Heart left ventricle (tissue), 13 donors: ENCODE measurements around the gene HTR1B.

Experiments
- CTCF ChIP-seq, 12 donors: fragments of 200-600 bp; sonication (generic) in 4 of 12; IDR thresholded peaks; one replicate each; pipeline versions ENCODE4 v1.5.0 to v1.8.0; 2018 to 2022; ENCODE audit warnings: antibody characterized with exemption in 12 of 12, mild to moderate bottlenecking in 5 of 12
- POLR2A ChIP-seq, 2 donors: fragments of 450-650 bp; IDR thresholded peaks; one replicate each; pipeline ENCODE4 v1.6.1; 2017; ENCODE audit warnings: antibody characterized with exemption in 2 of 2, mild to moderate bottlenecking in 2 of 2, moderate library complexity in 2 of 2
- donor health status: ischemic (EF 13 %, LVEDD 7.1; RV severe dilation, severe dysfunction).
- donor health status: DM: no; HTN: yes; CAD: no.
- donor health status: DM: no; HTN: no; CAD: no.
- donor health status: ischemic (EF 25% LVEDD 6.9; RV normal size, moderate dysfunction).
- donor health status: ischemic (EF 25% LVEDD 5.7; RV mildly dilated, moderate dysfunction).
- donor health status: ischemic (EF 35%, LVEDD 5.7; RV mildly dilated, moderate dysfunction).
- donor health status: nonischemic (EF 11% LVEDD 7.7; RV severe dilation, severe dysfunction).
- donor health status: DM: yes; HTN: yes; CAD: no.
- donor health status: PGD.
- donor health status: ischemic (EF 29% LVEDD 5.4; RV normal size, mild dysfunction).
- donor health status: nonischemic (EF 23%, LVEDD 6.1; RV moderate dilation, normal function).

- TF ChIP-seq CTCF (IDR thresholded peaks at IDR 0.05) (no peak), POLR2A (IDR thresholded peaks at IDR 0.05) (no peak)
These were observed at the start of gene HTR1B for GRCh38 chr6:77463308-77463860.
